Esophagus muscularis mucosa (tissue), 4 donors: ENCODE results near the gene S1PR1. TPM values are rescaled to one million over a fixed set of nuclear protein-coding genes. Genes with fewer than 3 reads are reported as not detected.

Experiments
- DNase-seq: peaks from one replicate; pipeline ENCODE4 v3.0.0-alpha.2; 2017; ENCODE audit errors: extremely low spot score
- H3K27ac ChIP-seq, 4 donors: fragments of 200-600 bp; sonication (generic); replicated peaks in 1 of 4; 1 replicate in 3 of 4; 2 replicates in 1 of 4; pipeline ENCODE4 v1.5.1; 2016 to 2019; ENCODE audit warnings: mild to moderate bottlenecking in 1 of 4
- H3K27me3 ChIP-seq, 4 donors: fragments of 200-600 bp; sonication (generic); one replicate each; pipeline versions ENCODE4 v1.5.1 to v1.6.0; 2016 to 2019
- H3K36me3 ChIP-seq, 4 donors: fragments of 200-600 bp; sonication (generic); one replicate each; pipeline ENCODE4 v1.5.1; 2016 to 2019
- H3K4me1 ChIP-seq, 4 donors: fragments of 200-600 bp; sonication (generic); one replicate each; pipeline ENCODE4 v1.5.1; 2016 to 2019
- H3K4me3 ChIP-seq, 4 donors: fragments of 200-600 bp; sonication (generic); 1 replicate in 2 of 4; 2 replicates in 2 of 4; pipeline ENCODE4 v1.5.1; 2016 to 2019; ENCODE audit warnings: mild to moderate bottlenecking in 4 of 4, moderate library complexity in 1 of 4
- H3K9me3 ChIP-seq, 4 donors: fragments of 200-600 bp; sonication (generic); 1 replicate in 3 of 4; 2 replicates in 1 of 4; pipeline ENCODE4 v1.5.1; 2016 to 2019
- EP300 ChIP-seq: sonication (generic); formaldehyde crosslinking; IDR thresholded peaks from one replicate; pipeline ENCODE4 v1.6.1; 2017; ENCODE audit warnings: antibody characterized with exemption
- POLR2A ChIP-seq: fragments of 450-650 bp; IDR thresholded peaks from one replicate; pipeline ENCODE4 v1.6.1; 2017; ENCODE audit warnings: antibody characterized with exemption, moderate library complexity, mild to moderate bottlenecking, low read depth
- POLR2AphosphoS5 ChIP-seq, 2 donors: sonication (generic); formaldehyde crosslinking; IDR thresholded peaks; one replicate each; pipeline ENCODE4 v1.6.1; 2017; ENCODE audit warnings: antibody characterized with exemption in 2 of 2
- WGBS: methylation state at CpG from one replicate; pipeline ENCODE4 v1.1.5; 2018; 5-methylcytosine and 5-hydroxymethylcytosine counted together
- intact Hi-C: fragments of 100-400 bp; cut with DNase I; formaldehyde crosslinking; loops from one replicate; pipeline ENCODE4 v1.15.1; 2023
- total RNA-seq, 4 donors: library from RNA; depleted of rRNA; stranded (reverse); fragments of >200 nt; gene quantifications; one replicate each; pipeline versions ENCODE4 v1.1.0 to v1.2.1, GENCODE V29; 2016
- TF ChIP-seq, protein P1 (sequence below), 3 experiments: fragments of 200-600 bp in 2 of 3; fragments of 450-650 bp in 1 of 3; sonication (generic) in 2 of 3; IDR thresholded peaks; one replicate each; pipeline ENCODE4 v1.5.1; 2017 to 2019; ENCODE audit warnings: antibody characterized with exemption in 3 of 3, mild to moderate bottlenecking in 2 of 3, moderate library complexity in 1 of 3

The S1PR1 gene
- total RNA-seq, 4 donors from 2014 or later: 17.9 to 98.5 (median 77.4) TPM

GRCh38 chr1:101281751-101282150 is 44.9 kb downstream of the S1PR1 start:
- DNase-seq: no peak
- Histone ChIP-seq H3K36me3 (no peaks in the 10 kb centered on the region), H3K4me1 (no peaks in the 10 kb centered on the region), H3K27ac (no peak overlapping the region), H3K4me3 (no peak overlapping the region), H3K27me3 (peaks cover 0 to 10% (median 0%) of the 10 kb centered on the region in 4 donors), H3K9me3 (no peaks in the 10 kb centered on the region)
- TF ChIP-seq EP300: no peak
- TF ChIP-seq POLR2AphosphoS5 (IDR thresholded peaks at IDR 0.05): no peak
- TF ChIP-seq, protein P1, sequence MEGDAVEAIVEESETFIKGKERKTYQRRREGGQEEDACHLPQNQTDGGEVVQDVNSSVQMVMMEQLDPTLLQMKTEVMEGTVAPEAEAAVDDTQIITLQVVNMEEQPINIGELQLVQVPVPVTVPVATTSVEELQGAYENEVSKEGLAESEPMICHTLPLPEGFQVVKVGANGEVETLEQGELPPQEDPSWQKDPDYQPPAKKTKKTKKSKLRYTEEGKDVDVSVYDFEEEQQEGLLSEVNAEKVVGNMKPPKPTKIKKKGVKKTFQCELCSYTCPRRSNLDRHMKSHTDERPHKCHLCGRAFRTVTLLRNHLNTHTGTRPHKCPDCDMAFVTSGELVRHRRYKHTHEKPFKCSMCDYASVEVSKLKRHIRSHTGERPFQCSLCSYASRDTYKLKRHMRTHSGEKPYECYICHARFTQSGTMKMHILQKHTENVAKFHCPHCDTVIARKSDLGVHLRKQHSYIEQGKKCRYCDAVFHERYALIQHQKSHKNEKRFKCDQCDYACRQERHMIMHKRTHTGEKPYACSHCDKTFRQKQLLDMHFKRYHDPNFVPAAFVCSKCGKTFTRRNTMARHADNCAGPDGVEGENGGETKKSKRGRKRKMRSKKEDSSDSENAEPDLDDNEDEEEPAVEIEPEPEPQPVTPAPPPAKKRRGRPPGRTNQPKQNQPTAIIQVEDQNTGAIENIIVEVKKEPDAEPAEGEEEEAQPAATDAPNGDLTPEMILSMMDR (IDR thresholded peaks at IDR 0.05): no peak
- TF ChIP-seq POLR2A: no peak
- WGBS: 95% methylated on average over 3 of the region's 3 CpGs
- intact Hi-C loops: no loop called here

GRCh38 chr1:101282314-101283038 is 45.7 kb downstream of the S1PR1 start:
- Histone ChIP-seq H3K4me3 (no peak overlapping the region), H3K9me3 (no peaks in the 10 kb centered on the region), H3K27me3 (peaks cover 0 to 7% (median 0%) of the 10 kb centered on the region in 4 donors), H3K36me3 (no peaks in the 10 kb centered on the region), H3K27ac (no peak overlapping the region), H3K4me1 (no peaks in the 10 kb centered on the region)
- DNase-seq: no peak
- 75% methylated on average over 10 of the region's 10 CpGs for WGBS
- intact Hi-C loops: no loop called here
- TF ChIP-seq, protein P1 (IDR thresholded peaks at IDR 0.05): no peak
- no peak for TF ChIP-seq EP300
- no peak for TF ChIP-seq POLR2AphosphoS5 (IDR thresholded peaks at IDR 0.05)
- no peak for TF ChIP-seq POLR2A

DNA sequence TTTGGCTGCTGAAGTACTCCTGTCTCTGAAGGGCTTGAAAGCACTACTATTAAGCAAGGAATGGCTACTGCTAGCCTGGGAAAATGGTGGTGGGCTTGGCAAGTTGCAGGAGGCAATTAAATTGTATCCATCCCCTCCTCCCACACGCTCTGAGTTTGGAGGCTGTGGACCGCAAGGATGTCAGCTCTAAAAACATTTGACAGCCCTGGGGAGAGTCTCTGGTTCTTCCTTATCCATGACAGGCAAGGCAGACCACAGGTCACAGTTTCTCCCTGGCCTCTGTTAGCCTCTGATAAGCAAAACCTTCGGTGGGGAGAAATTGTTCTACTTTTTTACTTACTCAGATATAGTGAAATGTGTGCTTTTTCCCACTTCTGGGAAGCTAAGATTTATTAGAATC is 46.6 kb downstream of the S1PR1 start:
- Histone ChIP-seq H3K4me1 (peaks cover under 1 to 5% (median 4%) of the 10 kb centered on the region in 4 donors), H3K4me3 (no peak overlapping the region), H3K27ac (no peak overlapping the region), H3K9me3 (no peaks in the 10 kb centered on the region), H3K36me3 (no peaks in the 10 kb centered on the region), H3K27me3 (no peaks in the 10 kb centered on the region)
- no peak for TF ChIP-seq EP300
- no peak for TF ChIP-seq POLR2AphosphoS5 (IDR thresholded peaks at IDR 0.05)
- TF ChIP-seq POLR2A: no peak
- TF ChIP-seq, protein P1 (IDR thresholded peaks at IDR 0.05): no peak
- intact Hi-C loops: no loop called here
- no peak for DNase-seq
- WGBS: 73% methylated on average over 3 of the region's 3 CpGs

DNA sequence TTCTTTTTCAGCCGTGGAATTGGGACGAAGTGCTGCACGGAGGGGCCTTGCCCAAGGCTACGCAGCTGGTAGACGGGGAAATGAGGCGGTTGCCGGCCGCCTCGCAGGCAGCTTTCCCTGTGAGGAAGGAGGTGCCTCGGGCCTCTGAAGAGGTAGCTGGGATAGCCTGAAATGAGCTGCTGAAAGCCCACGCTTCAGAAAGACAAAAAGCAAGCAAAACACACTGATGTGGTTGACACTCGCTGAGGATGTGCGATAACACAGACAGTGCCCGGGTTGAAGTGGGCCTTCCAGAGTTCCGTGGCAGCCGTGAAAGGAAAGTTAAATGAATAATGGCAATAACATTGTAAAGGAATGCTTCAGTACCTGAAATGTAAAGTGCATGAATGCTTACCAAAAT is 47.2 kb downstream of the S1PR1 start:
- peaks cover 4 to 8% (median 4%) of the 10 kb centered on the region in 4 donors for H3K4me1 ChIP-seq
- no peaks in the 10 kb centered on the region for H3K9me3 ChIP-seq
- intact Hi-C loops: no loop called here
- H3K27ac ChIP-seq: no peak overlapping the region
- WGBS: 86% methylated on average over 15 of the region's 16 CpGs
- no peak overlapping the region for H3K4me3 ChIP-seq
- no peak for DNase-seq
- H3K27me3 ChIP-seq: no peaks in the 10 kb centered on the region
- H3K36me3 ChIP-seq: no peaks in the 10 kb centered on the region
- TF ChIP-seq POLR2A (no peak), POLR2AphosphoS5 (IDR thresholded peaks at IDR 0.05) (no peak), EP300 (no peak)
- TF ChIP-seq, protein P1 (IDR thresholded peaks at IDR 0.05): no peak
